H9 (cell line): ENCODE data around the gene ATF7IP2. TPM values are rescaled to one million over a fixed set of nuclear protein-coding genes. Genes with fewer than 3 reads are reported as not detected.

Experiments
- DNase-seq: peaks from one replicate; pipeline ENCODE4 v3.0.0-alpha.2; 2017
- H2AFZ ChIP-seq: one replicate; pipeline ENCODE4 v1.6.1; 2013; ENCODE audit warnings: mild to moderate bottlenecking, low read length, control low read depth, moderate library complexity
- H2AK5ac ChIP-seq: 2 replicates; pipeline ENCODE4 v1.6.1; 2013; ENCODE audit warnings: low read length, control low read depth, mixed read lengths; ENCODE audit not compliant: insufficient read length
- H2BK120ac ChIP-seq: one replicate; pipeline ENCODE4 v1.6.1; 2013; ENCODE audit warnings: low read depth, mild to moderate bottlenecking, low read length, control low read depth, inconsistent platforms; ENCODE audit not compliant: poor library complexity, severe bottlenecking
- H2BK12ac ChIP-seq: 2 replicates; pipeline ENCODE4 v1.6.1; 2013; ENCODE audit warnings: low read length, control low read depth, mixed read lengths, low read depth; ENCODE audit not compliant: insufficient read length
- H2BK15ac ChIP-seq: 2 replicates; pipeline ENCODE4 v1.6.1; 2013; ENCODE audit warnings: low read depth, low read length, control low read depth
- H2BK20ac ChIP-seq: one replicate; pipeline ENCODE4 v1.6.1; 2013; ENCODE audit warnings: low read depth, mild to moderate bottlenecking, low read length, control low read depth, inconsistent platforms; ENCODE audit not compliant: poor library complexity, severe bottlenecking
- H2BK5ac ChIP-seq: 2 replicates; pipeline ENCODE4 v1.6.1; 2013; ENCODE audit warnings: low read length, control low read depth, mixed read lengths; ENCODE audit not compliant: insufficient read length
- H3K14ac ChIP-seq: 2 replicates; pipeline ENCODE4 v1.6.1; 2013; ENCODE audit warnings: low read length, control low read depth; ENCODE audit not compliant: insufficient read depth
- H3K18ac ChIP-seq: 2 replicates; pipeline ENCODE4 v1.6.1; 2013; ENCODE audit warnings: low read depth, mild to moderate bottlenecking, mixed read lengths, low read length, control low read depth; ENCODE audit not compliant: insufficient read length
- H3K23ac ChIP-seq: 2 replicates; pipeline ENCODE4 v1.6.1; 2013; ENCODE audit warnings: low read length, control low read depth, mixed read lengths, low read depth; ENCODE audit not compliant: insufficient read length
- H3K23me2 ChIP-seq: 2 replicates; pipeline ENCODE4 v1.6.1; 2013; ENCODE audit warnings: low read depth, mild to moderate bottlenecking, mixed read lengths, low read length, control low read depth; ENCODE audit not compliant: insufficient read length, poor library complexity, severe bottlenecking
- H3K27ac ChIP-seq: 2 replicates; pipeline ENCODE4 v1.5.1; 2013; ENCODE audit warnings: low read length, control low read depth, mixed read lengths, low read depth; ENCODE audit not compliant: insufficient read length
- H3K27me3 ChIP-seq: 2 replicates; pipeline ENCODE4 v1.6.1; 2013; ENCODE audit warnings: low read length, control low read depth, inconsistent platforms; ENCODE audit not compliant: insufficient read depth
- H3K4ac ChIP-seq: 2 replicates; pipeline ENCODE4 v1.6.1; 2013; ENCODE audit warnings: low read depth, mild to moderate bottlenecking, control low read depth, inconsistent platforms, low read length, moderate library complexity
- H3K4me1 ChIP-seq: 2 replicates; pipeline ENCODE4 v1.6.1; 2013; ENCODE audit warnings: low read length, control low read depth, inconsistent platforms; ENCODE audit not compliant: insufficient read depth
- H3K4me2 ChIP-seq: 2 replicates; pipeline ENCODE4 v1.6.1; 2013; ENCODE audit warnings: low read length, control low read depth, mixed read lengths; ENCODE audit not compliant: insufficient read length, insufficient read depth
- H3K56ac ChIP-seq: 2 replicates; pipeline ENCODE4 v1.6.1; 2013; ENCODE audit warnings: low read depth, mild to moderate bottlenecking, mixed read lengths, low read length, control low read depth; ENCODE audit not compliant: insufficient read length
- H3K79me1 ChIP-seq: 2 replicates; pipeline ENCODE4 v1.6.1; 2013; ENCODE audit warnings: low read depth, mild to moderate bottlenecking, moderate library complexity, low read length, control low read depth, inconsistent platforms; ENCODE audit not compliant: insufficient read depth, poor library complexity, severe bottlenecking
- H3K79me2 ChIP-seq: 2 replicates; pipeline ENCODE4 v1.6.1; 2013; ENCODE audit warnings: low read length, control low read depth, inconsistent platforms; ENCODE audit not compliant: insufficient read depth
- H3K9ac ChIP-seq: 2 replicates; pipeline ENCODE4 v1.6.1; 2013; ENCODE audit warnings: low read length, control low read depth, mixed read lengths; ENCODE audit not compliant: insufficient read length; ENCODE audit errors: extremely low read depth
- H3K9me3 ChIP-seq: one replicate; pipeline ENCODE4 v1.6.1; 2013; ENCODE audit warnings: low read depth, low read length, inconsistent platforms; ENCODE audit not compliant: control insufficient read depth
- H3T11ph ChIP-seq: one replicate; pipeline ENCODE4 v1.6.1; 2013; ENCODE audit warnings: mild to moderate bottlenecking, low read length, control low read depth, inconsistent platforms
- H4K20me1 ChIP-seq: one replicate; pipeline ENCODE4 v1.6.1; 2013; ENCODE audit not compliant: control insufficient read depth, insufficient read length, insufficient read depth
- H4K5ac ChIP-seq: 2 replicates; pipeline ENCODE4 v1.6.1; 2013; ENCODE audit warnings: low read depth, mild to moderate bottlenecking, mixed read lengths, low read length, control low read depth; ENCODE audit not compliant: insufficient read length
- H4K8ac ChIP-seq: replicated peaks from 2 replicates; pipeline ENCODE4 v1.6.1; 2013; ENCODE audit warnings: low read length, control low read depth, mixed read lengths, low read depth; ENCODE audit not compliant: insufficient read length
- H4K91ac ChIP-seq: 2 replicates; pipeline ENCODE4 v1.6.1; 2013; ENCODE audit warnings: low read depth, mild to moderate bottlenecking, moderate library complexity, mixed read lengths, low read length, control low read depth; ENCODE audit not compliant: insufficient read length
- H3K27ac Mint-ChIP-seq, 3 experiments: 2 replicates in 2 of 3; 3 replicates in 1 of 3; pipeline ENCODE4 v1.8.0; 2020 to 2021; ENCODE audit warnings: mixed read lengths in 3 of 3, mild to moderate bottlenecking in 1 of 3, moderate library complexity in 1 of 3
- H3K27me3 Mint-ChIP-seq: 2 replicates; pipeline ENCODE4 v1.8.0; 2021; ENCODE audit warnings: low read depth, mild to moderate bottlenecking, moderate library complexity, mixed read lengths
- H3K36me3 Mint-ChIP-seq, 3 experiments: 2 replicates in 2 of 3; 3 replicates in 1 of 3; pipeline ENCODE4 v1.8.0; 2020 to 2021; ENCODE audit warnings: low read depth in 3 of 3, mixed read lengths in 3 of 3; ENCODE audit not compliant: insufficient read depth in 1 of 3
- H3K4me1 Mint-ChIP-seq, 2 experiments: 2 replicates each; pipeline ENCODE4 v1.8.0; 2020; ENCODE audit warnings: mixed read lengths in 2 of 2
- H3K4me3 Mint-ChIP-seq, 2 experiments: 2 replicates in 1 of 2; 3 replicates in 1 of 2; pipeline ENCODE4 v1.8.0; 2020 to 2021; ENCODE audit warnings: mild to moderate bottlenecking in 2 of 2, mixed read lengths in 2 of 2, moderate library complexity in 1 of 2
- H3K9me3 Mint-ChIP-seq, 2 experiments: 2 replicates in 1 of 2; 3 replicates in 1 of 2; pipeline ENCODE4 v1.8.0; 2020; ENCODE audit warnings: mild to moderate bottlenecking in 2 of 2, mixed read lengths in 2 of 2, moderate library complexity in 1 of 2
- WGBS: extraction: QIAGEN DNeasy Blood & Tissue Kit; methylation state at CpG from one replicate; pipeline ENCODE4 v1.1.7; 2013; ENCODE audit warnings: missing lambda C conversion rate, low lambda C conversion rate, mixed read lengths; ENCODE audit not compliant: insufficient read length; ENCODE audit errors: extremely low coverage; 5-methylcytosine and 5-hydroxymethylcytosine counted together
- total RNA-seq: library from RNA; stranded (reverse); gene quantifications from 2 replicates; pipeline ENCODE4 v1.2.1, GENCODE V29; 2021
- TF ChIP-seq, protein P1 (sequence below): fragments of 200-600 bp; sonication (generic); conservative IDR thresholded peaks from 3 replicates; pipeline ENCODE4 v1.8.0; 2021; ENCODE audit warnings: antibody characterized with exemption, mild to moderate bottlenecking

The ATF7IP2 gene
- total RNA-seq, 1 experiment from 2014 or later = 21.5 TPM

DNA sequence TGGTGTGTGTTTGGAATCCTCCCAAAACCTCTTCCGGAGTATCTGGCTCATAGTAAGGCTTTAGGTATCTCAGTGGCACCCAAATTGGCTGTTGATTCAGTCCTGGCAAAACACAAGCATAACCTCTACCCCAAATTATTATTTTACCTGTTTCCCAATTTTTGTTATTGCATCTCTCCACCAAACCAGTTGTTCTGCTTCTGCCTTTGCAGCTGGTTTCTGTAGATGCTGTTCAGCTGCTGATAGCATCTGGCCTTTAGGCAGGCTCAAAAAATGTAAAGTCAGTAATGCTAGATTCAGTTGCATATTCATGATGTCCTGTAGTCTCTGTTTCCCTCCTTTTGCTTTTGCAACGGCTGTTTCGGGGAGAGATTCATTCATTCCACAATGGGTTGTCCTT is 33.8 kb downstream of the ATF7IP2 start:
- Histone ChIP-seq H3K23ac (no peak overlapping the region), H3K23me2 (no peaks in the 10 kb centered on the region), H4K5ac (no peak overlapping the region), H3T11ph (no peak overlapping the region), H2BK120ac (no peak overlapping the region), H3K79me2 (no peaks in the 10 kb centered on the region), H3K9ac (no peak overlapping the region), H3K14ac (no peak overlapping the region), H4K20me1 (no peaks in the 10 kb centered on the region), H2AK5ac (no peak overlapping the region), H4K8ac (no peak overlapping the region), H3K79me1 (no peaks in the 10 kb centered on the region), H3K27ac (no peak overlapping the region), H3K18ac (no peak overlapping the region), H3K9me3 (peaks cover 32% of the 10 kb centered on the region), H3K56ac (no peak overlapping the region), H2BK20ac (no peak overlapping the region), H3K4ac (no peak overlapping the region), H2BK15ac (no peak overlapping the region), H3K27me3 (no peaks in the 10 kb centered on the region), H3K4me1 (no peaks in the 10 kb centered on the region), H3K4me2 (no peak overlapping the region), H2BK5ac (no peak overlapping the region), H2BK12ac (no peak overlapping the region), H2AFZ (no peak overlapping the region), H4K91ac (no peak overlapping the region)
- Mint-ChIP-seq H3K4me3 (no peak overlapping the region), H3K36me3 (peaks cover 63 to 66% (median 65%) of the 10 kb centered on the region in 3 experiments), H3K27me3 (no peaks in the 10 kb centered on the region), H3K4me1 (no peaks in the 10 kb centered on the region), H3K27ac (no peak overlapping the region), H3K9me3 (peaks cover 46 to 48% of the 10 kb centered on the region in 2 experiments)
- TF ChIP-seq, protein P1, sequence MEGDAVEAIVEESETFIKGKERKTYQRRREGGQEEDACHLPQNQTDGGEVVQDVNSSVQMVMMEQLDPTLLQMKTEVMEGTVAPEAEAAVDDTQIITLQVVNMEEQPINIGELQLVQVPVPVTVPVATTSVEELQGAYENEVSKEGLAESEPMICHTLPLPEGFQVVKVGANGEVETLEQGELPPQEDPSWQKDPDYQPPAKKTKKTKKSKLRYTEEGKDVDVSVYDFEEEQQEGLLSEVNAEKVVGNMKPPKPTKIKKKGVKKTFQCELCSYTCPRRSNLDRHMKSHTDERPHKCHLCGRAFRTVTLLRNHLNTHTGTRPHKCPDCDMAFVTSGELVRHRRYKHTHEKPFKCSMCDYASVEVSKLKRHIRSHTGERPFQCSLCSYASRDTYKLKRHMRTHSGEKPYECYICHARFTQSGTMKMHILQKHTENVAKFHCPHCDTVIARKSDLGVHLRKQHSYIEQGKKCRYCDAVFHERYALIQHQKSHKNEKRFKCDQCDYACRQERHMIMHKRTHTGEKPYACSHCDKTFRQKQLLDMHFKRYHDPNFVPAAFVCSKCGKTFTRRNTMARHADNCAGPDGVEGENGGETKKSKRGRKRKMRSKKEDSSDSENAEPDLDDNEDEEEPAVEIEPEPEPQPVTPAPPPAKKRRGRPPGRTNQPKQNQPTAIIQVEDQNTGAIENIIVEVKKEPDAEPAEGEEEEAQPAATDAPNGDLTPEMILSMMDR = no peak
- WGBS = no CpG with 5 or more reads among the region's 3 CpGs
- no peak for DNase-seq
